DND-41 (cell line): ENCODE data around the gene MNS1.

Experiments used
- ATAC-seq: fragments of 200-7000 bp; cut with Tn5 transposase; 3 replicates; pipeline ENCODE4 v1.9.1; 2021; ENCODE audit warnings: low read depth; ENCODE audit not compliant: insufficient read depth
- DNase-seq: peaks from one replicate; pipeline ENCODE4 v3.0.0-alpha.2; 2020
- H2AFZ ChIP-seq: 2 replicates; pipeline ENCODE4 v1.6.0; 2012; ENCODE audit warnings: low read depth, low read length
- H3K27ac ChIP-seq: 2 replicates; pipeline ENCODE4 v1.5.1; 2012; ENCODE audit warnings: low read length, inconsistent platforms
- H3K27me3 ChIP-seq: fragments of 200-600 bp; sonication (generic); 2 replicates; pipeline ENCODE4 v1.6.0; 2012; ENCODE audit warnings: low read length, mild to moderate bottlenecking, inconsistent platforms; ENCODE audit not compliant: insufficient read depth, poor library complexity
- H3K36me3 ChIP-seq: 2 replicates; pipeline ENCODE4 v1.5.1; 2012; ENCODE audit warnings: low read length, inconsistent platforms; ENCODE audit not compliant: insufficient read depth
- H3K4me1 ChIP-seq: 2 replicates; pipeline ENCODE4 v1.5.1; 2012; ENCODE audit warnings: mild to moderate bottlenecking, low read length; ENCODE audit not compliant: insufficient read depth
- H3K4me2 ChIP-seq: 2 replicates; pipeline ENCODE4 v1.6.0; 2012; ENCODE audit warnings: mild to moderate bottlenecking, moderate library complexity, low read length, inconsistent platforms; ENCODE audit not compliant: insufficient read depth
- H3K4me3 ChIP-seq, 2 experiments: fragments of 200-600 bp in 1 of 2; shearing (Covaris generic) in 1 of 2; 2 replicates each; pipeline ENCODE4 v1.5.1; 2012 to 2016; ENCODE audit warnings: inconsistent platforms in 2 of 2, low read length in 2 of 2, mild to moderate bottlenecking in 2 of 2, low read depth in 1 of 2, moderate library complexity in 1 of 2
- H3K79me2 ChIP-seq: 2 replicates; pipeline ENCODE4 v1.6.0; 2012; ENCODE audit warnings: low read length, inconsistent platforms; ENCODE audit not compliant: insufficient read depth
- H3K9ac ChIP-seq: 2 replicates; pipeline ENCODE4 v1.6.0; 2012; ENCODE audit warnings: low read depth, mild to moderate bottlenecking, inconsistent platforms, low read length, moderate library complexity
- H3K9me3 ChIP-seq: 2 replicates; pipeline ENCODE4 v1.5.1; 2012; ENCODE audit warnings: low read length, moderate library complexity, mild to moderate bottlenecking, inconsistent platforms; ENCODE audit not compliant: insufficient read depth, severe bottlenecking
- H4K20me1 ChIP-seq: 2 replicates; pipeline ENCODE4 v1.6.0; 2012; ENCODE audit warnings: low read length; ENCODE audit not compliant: insufficient read depth
- CTCF ChIP-seq: IDR thresholded peaks from 2 replicates; pipeline ENCODE4 v1.5.1; 2012; ENCODE audit warnings: borderline replicate concordance, low read length, moderate library complexity, mild to moderate bottlenecking; ENCODE audit not compliant: poor library complexity, severe bottlenecking; ENCODE audit errors: extremely low read depth
- EZH2 ChIP-seq: IDR thresholded peaks from 3 replicates; pipeline ENCODE4 v1.6.1; 2012; ENCODE audit warnings: borderline replicate concordance, low read depth, mild to moderate bottlenecking, moderate library complexity, low read length, inconsistent platforms; ENCODE audit not compliant: severe bottlenecking

Gene MNS1

GRCh38 chr15:56471440-56472069 is 6.6 kb upstream of the MNS1 start:
- ATAC-seq = no peak

GRCh38 chr15:56469483-56469882 is 4.5 kb upstream of the MNS1 start:
- H2AFZ ChIP-seq = peak overlapping the region; percentile 72
- H4K20me1 ChIP-seq = no peaks in the 10 kb centered on the region
- TF ChIP-seq EZH2 (no peak), CTCF (no peak)
- H3K79me2 ChIP-seq = peaks cover 4% of the 10 kb centered on the region
- H3K4me1 ChIP-seq = peaks cover 38% of the 10 kb centered on the region
- H3K36me3 ChIP-seq = no peaks in the 10 kb centered on the region
- no peaks in the 10 kb centered on the region for H3K27me3 ChIP-seq
- no peak overlapping the region for H3K4me2 ChIP-seq
- no peaks in the 10 kb centered on the region for H3K9me3 ChIP-seq
- H3K4me3 ChIP-seq = no peak overlapping the region
- H3K9ac ChIP-seq = no peak overlapping the region
- peak overlapping the region; percentile 11; the same call in 1 of the 2 replicates for H3K27ac ChIP-seq
- ATAC-seq = no peak
- no peak for DNase-seq

More at GRCh38 chr15:56471440-56472069, 6.6 kb upstream of the MNS1 start:
- Histone ChIP-seq H3K27ac (no peak overlapping the region), H3K4me3 (no peak overlapping the region), H3K9ac (no peak overlapping the region), H3K36me3 (no peaks in the 10 kb centered on the region), H3K9me3 (no peaks in the 10 kb centered on the region), H3K4me1 (peaks cover 27% of the 10 kb centered on the region), H4K20me1 (no peaks in the 10 kb centered on the region), H3K4me2 (no peak overlapping the region), H3K27me3 (no peaks in the 10 kb centered on the region), H3K79me2 (no peaks in the 10 kb centered on the region), H2AFZ (0 out of 2 replicates have a peak overlapping the region, but pooled peaks have one; percentile 45)
- no peak for DNase-seq
- TF ChIP-seq EZH2 (no peak), CTCF (no peak)

- Histone ChIP-seq H3K4me2 (peak overlapping the region; percentile 62), H3K27me3 (no peaks in the 10 kb centered on the region), H3K4me1 (peaks cover 49% of the 10 kb centered on the region), H4K20me1 (no peaks in the 10 kb centered on the region), H3K4me3 (peak overlapping the region; percentile 5 to 47), H3K36me3 (no peaks in the 10 kb centered on the region), H3K79me2 (peaks cover 13% of the 10 kb centered on the region), H3K9ac (peak overlapping the region; percentile 59), H3K9me3 (no peaks in the 10 kb centered on the region), H2AFZ (peak overlapping the region; percentile 74), H3K27ac (peak overlapping the region; percentile 82)
- peak; percentile 67 for ATAC-seq
- TF ChIP-seq CTCF (no peak), EZH2 (no peak)
- peak; percentile 49 for DNase-seq
Measured at GRCh38 chr15:56468401-56468800, 3.5 kb upstream of the MNS1 start.
